Stimulated activated CD4-positive, alpha-beta T cell treated with anti-CD3 and anti-CD28 coated beads, Interleukin-12 subunit alpha, Interleukin-12 subunit beta, amount 100 ng/mL, for 4 hours (primary cell): Measurements from ENCODE around the gene LAMP1.
"Not testable (repeated sequence)": the region's sequence is repeated elsewhere in the genome, so short reads cannot be mapped to it uniquely, and the experiment has no call there.

Source experiments
- DNase-seq: peaks from one replicate; pipeline ENCODE4 v3.0.0-alpha.2; 2020

LAMP1 gene

GRCh38 chr13:113357529-113357928 is 60.5 kb downstream of the LAMP1 start:
- no peak for DNase-seq

- no peak for DNase-seq
These were observed 61.7 kb downstream of the LAMP1 start for GRCh38 chr13:113358653-113359190.

- DNase-seq, result no peak
These were observed 62.5 kb downstream of the LAMP1 start for GRCh38 chr13:113359571-113359970.

- DNase-seq, result no peak
These were observed 63.4 kb downstream of the LAMP1 start for GRCh38 chr13:113360446-113360845.

- no peak for DNase-seq
These were observed 64.4 kb downstream of the LAMP1 start for GRCh38 chr13:113361406-113361805.

- no peak for DNase-seq
These were observed 67.4 kb downstream of the LAMP1 start for GRCh38 chr13:113364311-113364889.

- no peak for DNase-seq
These were observed 68.0 kb downstream of the LAMP1 start for GRCh38 chr13:113364901-113365582.

GRCh38 chr13:113365583-113365970 is 68.5 kb downstream of the LAMP1 start:
- no peak for DNase-seq

- DNase-seq, result no peak
These were observed 69.0 kb downstream of the LAMP1 start for GRCh38 chr13:113365971-113366588.

GRCh38 chr13:113367020-113367560 is 70.1 kb downstream of the LAMP1 start:
- no peak for DNase-seq

GRCh38 chr13:113367771-113368170 is 70.7 kb downstream of the LAMP1 start:
- DNase-seq, result no peak

- not testable (repeated sequence) for DNase-seq
These were observed 71.3 kb downstream of the LAMP1 start for GRCh38 chr13:113368353-113368752.

GRCh38 chr13:113369189-113369588 is 72.2 kb downstream of the LAMP1 start:
- DNase-seq, result no peak

GRCh38 chr13:113369881-113370280 is 72.8 kb downstream of the LAMP1 start:
- no peak for DNase-seq

GRCh38 chr13:113371061-113371460 is 74.0 kb downstream of the LAMP1 start:
- no peak for DNase-seq

- not testable (repeated sequence) for DNase-seq
These were observed 74.7 kb downstream of the LAMP1 start for GRCh38 chr13:113371701-113372100.
